Myometrial cell (primary cell): ENCODE data around the gene PRAMEF4. TPM values are rescaled to one million over a fixed set of nuclear protein-coding genes. Genes with fewer than 3 reads are reported as not detected.

Experiments
- total RNA-seq: library from RNA; depleted of rRNA; stranded (reverse); fragments of >200 nt; gene quantifications from 2 replicates; pipeline ENCODE4 v1.2.3, GENCODE V29; 2015

Gene PRAMEF4
- not detected in 2 replicates for total RNA-seq

GRCh38 chr1:12886101-12886500, at the start of gene PRAMEF4:
Gene PRAMEF4, minus strand, starts transcription at chr1:12886201. Its CDS starts 2,807 bp downstream, at chr1:12883394.

GRCh38 chr1:12916310-12916709, 30.3 kb upstream of the PRAMEF4 start, which contains the start of gene PRAMEF7:
Gene PRAMEF7, plus strand, starts transcription at chr1:12916610. Its CDS starts 1,083 bp downstream, at chr1:12917693.

GRCh38 chr1:12898170-12898569, 12.2 kb upstream of the PRAMEF4 start, which contains the start of gene PRAMEF10:
Gene PRAMEF10, minus strand, starts transcription at chr1:12898270. Its CDS starts 2,423 bp downstream, at chr1:12895847.

GRCh38 chr1:12856786-12857185, 29.2 kb downstream of the PRAMEF4 start, which contains the start of gene PRAMEF2:
Gene PRAMEF2, plus strand, starts transcription at chr1:12857086. Its CDS starts 1,924 bp downstream, at chr1:12859010.

GRCh38 chr1:12848620-12849019, 37.4 kb downstream of the PRAMEF4 start, which contains the start of gene HNRNPCL1:
Gene HNRNPCL1, minus strand, starts transcription at chr1:12848720. Its CDS starts 431 bp downstream, at chr1:12848289.

GRCh38 chr1:12831310-12831709, 54.7 kb downstream of the PRAMEF4 start, which contains the start of gene PRAMEF11:
Gene PRAMEF11, minus strand, starts transcription at chr1:12831410. Its CDS starts 2,621 bp downstream, at chr1:12828789.

Other genes with a start within 250 kb of the PRAMEF4 start
- not detected in 2 replicates for gene AADACL4, start 242.1 kb downstream of the PRAMEF4 start, total RNA-seq
- gene AADACL3, start 170.1 kb downstream of the PRAMEF4 start, total RNA-seq, result not detected in 2 replicates
- not detected in 2 replicates for gene CFAP107, start 140.0 kb downstream of the PRAMEF4 start, total RNA-seq
- gene PRAMEF12, start 112.5 kb downstream of the PRAMEF4 start, total RNA-seq, result not detected in 2 replicates
- gene PRAMEF1, start 94.8 kb downstream of the PRAMEF4 start, total RNA-seq, result not detected in 2 replicates
- gene PRAMEF11, start 54.8 kb downstream of the PRAMEF4 start, total RNA-seq, result not detected in 2 replicates
- not detected in 2 replicates for gene HNRNPCL1, start 37.5 kb downstream of the PRAMEF4 start, total RNA-seq
- not detected in 2 replicates for gene PRAMEF2, start 29.1 kb downstream of the PRAMEF4 start, total RNA-seq
- not detected in 2 replicates for gene PRAMEF10, start 12.1 kb upstream of the PRAMEF4 start, total RNA-seq
- not detected in 2 replicates for gene PRAMEF7, start 30.4 kb upstream of the PRAMEF4 start, total RNA-seq
- not detected in 2 replicates for gene PRAMEF6, start 61.4 kb upstream of the PRAMEF4 start, total RNA-seq
- not detected in 2 replicates for gene PRAMEF27, start 170.4 kb upstream of the PRAMEF4 start, total RNA-seq
- not detected in 2 replicates for gene HNRNPCL3, start 174.6 kb upstream of the PRAMEF4 start, total RNA-seq
- not detected in 2 replicates for gene PRAMEF25, start 184.6 kb upstream of the PRAMEF4 start, total RNA-seq
- gene HNRNPCL2, start 230.7 kb upstream of the PRAMEF4 start, total RNA-seq, result not detected in 2 replicates